Measurements from ENCODE around the gene TMEM220. TPM values are rescaled to one million over a fixed set of nuclear protein-coding genes. Genes with fewer than 3 reads are reported as not detected.

Gene TMEM220
- total and polyA plus RNA-seq, 3 donors from 2014 or later = 16.2 to 53.1 (median 22.2) TPM

DNA sequence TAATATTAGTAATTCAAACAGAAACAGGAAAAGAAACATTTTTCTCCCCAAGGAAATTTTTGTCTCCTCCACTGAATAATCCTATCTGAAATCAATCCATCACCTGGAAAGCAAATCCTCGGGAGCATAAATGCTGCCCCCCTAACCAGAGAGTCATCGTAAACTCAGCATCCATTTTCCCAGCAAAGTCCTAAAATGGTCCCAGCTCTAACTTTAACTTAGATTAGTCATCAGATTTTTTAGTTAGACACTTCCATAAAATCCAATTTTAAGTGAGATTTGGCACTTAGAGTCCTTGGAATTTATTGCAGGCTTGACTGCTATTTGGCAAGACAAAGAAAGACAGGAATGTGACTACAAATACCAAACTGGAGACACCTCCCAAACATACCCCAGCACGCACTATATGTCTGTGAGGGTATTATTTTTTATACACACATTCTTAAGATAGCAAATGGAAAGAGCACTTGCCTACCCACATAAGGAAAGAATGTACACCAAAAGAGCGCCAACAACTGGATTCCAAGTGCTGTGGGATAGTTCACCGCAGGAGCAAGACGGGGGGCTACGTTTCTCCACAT is 47.9 kb downstream of the TMEM220 start:
- no peaks in the 10 kb centered on the region for H3K27me3 ChIP-seq
- no peaks in the 10 kb centered on the region for H3K36me3 ChIP-seq (ENCODE audit: low read depth, missing control alignments)
- intact Hi-C loops (cut with DNase I; ENCODE audit: low total_unique reads) = no loop called here
- no peaks in the 10 kb centered on the region for H3K9me3 ChIP-seq
- H3K27ac ChIP-seq = no peak overlapping the region
- DNase-seq = no peak
- 85 to 91% methylated on average over 7 of the region's 7 CpGs for WGBS, 2 donors
- no peak overlapping the region for H3K4me3 ChIP-seq
- H3K4me1 ChIP-seq = peaks cover 6% of the 10 kb centered on the region
- TF ChIP-seq, protein P1, sequence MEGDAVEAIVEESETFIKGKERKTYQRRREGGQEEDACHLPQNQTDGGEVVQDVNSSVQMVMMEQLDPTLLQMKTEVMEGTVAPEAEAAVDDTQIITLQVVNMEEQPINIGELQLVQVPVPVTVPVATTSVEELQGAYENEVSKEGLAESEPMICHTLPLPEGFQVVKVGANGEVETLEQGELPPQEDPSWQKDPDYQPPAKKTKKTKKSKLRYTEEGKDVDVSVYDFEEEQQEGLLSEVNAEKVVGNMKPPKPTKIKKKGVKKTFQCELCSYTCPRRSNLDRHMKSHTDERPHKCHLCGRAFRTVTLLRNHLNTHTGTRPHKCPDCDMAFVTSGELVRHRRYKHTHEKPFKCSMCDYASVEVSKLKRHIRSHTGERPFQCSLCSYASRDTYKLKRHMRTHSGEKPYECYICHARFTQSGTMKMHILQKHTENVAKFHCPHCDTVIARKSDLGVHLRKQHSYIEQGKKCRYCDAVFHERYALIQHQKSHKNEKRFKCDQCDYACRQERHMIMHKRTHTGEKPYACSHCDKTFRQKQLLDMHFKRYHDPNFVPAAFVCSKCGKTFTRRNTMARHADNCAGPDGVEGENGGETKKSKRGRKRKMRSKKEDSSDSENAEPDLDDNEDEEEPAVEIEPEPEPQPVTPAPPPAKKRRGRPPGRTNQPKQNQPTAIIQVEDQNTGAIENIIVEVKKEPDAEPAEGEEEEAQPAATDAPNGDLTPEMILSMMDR (IDR thresholded peaks at IDR 0.05) = no peak
- TF ChIP-seq POLR2A (IDR thresholded peaks at IDR 0.05) = no peak

DNA sequence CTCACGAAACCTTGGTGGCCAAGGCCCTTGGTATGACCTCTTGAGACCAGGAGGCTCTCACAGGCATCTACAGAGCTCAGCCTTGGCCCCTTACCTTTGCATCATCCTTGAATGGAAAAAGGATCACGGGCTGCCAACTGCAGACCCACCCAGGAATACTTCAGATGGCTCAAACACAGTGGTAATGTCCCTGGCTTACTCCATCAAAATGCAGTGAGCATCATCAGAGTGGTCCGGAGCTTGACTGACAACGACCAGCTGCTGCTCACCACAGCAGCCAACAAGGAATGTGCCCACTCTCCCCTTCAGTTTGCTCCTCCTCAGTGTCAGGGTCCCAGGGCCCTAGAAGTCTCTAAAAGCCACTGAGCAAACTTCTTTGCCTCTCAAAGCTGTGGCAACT is 55.1 kb downstream of the TMEM220 start:
- H3K27ac ChIP-seq = no peak overlapping the region
- H3K9me3 ChIP-seq = no peaks in the 10 kb centered on the region
- H3K4me3 ChIP-seq = no peak overlapping the region
- H3K27me3 ChIP-seq = no peaks in the 10 kb centered on the region
- H3K36me3 ChIP-seq (ENCODE audit: low read depth, missing control alignments) = no peaks in the 10 kb centered on the region
- H3K4me1 ChIP-seq = no peaks in the 10 kb centered on the region
- WGBS, 2 donors = 100% methylated on average over 4 of the region's 4 CpGs; no CpG with 5 or more reads in 1 of the 2 donors
- no peak for TF ChIP-seq POLR2A (IDR thresholded peaks at IDR 0.05)
- TF ChIP-seq, protein P1 (IDR thresholded peaks at IDR 0.05) = no peak
- intact Hi-C loops (cut with DNase I; ENCODE audit: low total_unique reads) = no loop called here
- DNase-seq = no peak

DNA sequence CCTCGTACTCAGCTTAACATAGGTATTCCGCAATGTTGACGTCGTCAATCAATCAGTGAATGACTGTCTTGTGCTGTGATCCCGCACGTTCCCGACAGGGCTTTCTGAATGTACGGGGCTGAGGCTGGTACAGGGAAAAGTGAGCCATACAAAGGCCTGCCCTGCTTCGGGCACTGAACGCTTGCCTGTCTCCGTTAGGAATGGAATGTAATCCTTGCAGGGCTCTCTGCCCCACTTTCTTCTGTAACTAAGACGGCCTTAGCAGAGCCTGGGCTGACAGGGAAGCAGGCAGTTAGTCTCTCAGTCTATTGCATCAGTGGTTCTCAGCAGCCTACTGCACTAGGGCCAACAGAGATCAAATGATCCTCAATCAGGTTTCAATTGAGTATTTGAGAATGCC is 56.5 kb downstream of the TMEM220 start:
- no peak for DNase-seq
- WGBS, 2 donors = 91 to 94% methylated on average over 12 of the region's 12 CpGs
- no peak overlapping the region for H3K4me3 ChIP-seq
- no peaks in the 10 kb centered on the region for H3K36me3 ChIP-seq (ENCODE audit: low read depth, missing control alignments)
- no peaks in the 10 kb centered on the region for H3K4me1 ChIP-seq
- no peak overlapping the region for H3K27ac ChIP-seq
- no peaks in the 10 kb centered on the region for H3K9me3 ChIP-seq
- intact Hi-C loops (cut with DNase I; ENCODE audit: low total_unique reads) = no loop called here
- H3K27me3 ChIP-seq = no peaks in the 10 kb centered on the region
- TF ChIP-seq POLR2A (IDR thresholded peaks at IDR 0.05) = no peak
- TF ChIP-seq, protein P1 (IDR thresholded peaks at IDR 0.05) = no peak

DNA sequence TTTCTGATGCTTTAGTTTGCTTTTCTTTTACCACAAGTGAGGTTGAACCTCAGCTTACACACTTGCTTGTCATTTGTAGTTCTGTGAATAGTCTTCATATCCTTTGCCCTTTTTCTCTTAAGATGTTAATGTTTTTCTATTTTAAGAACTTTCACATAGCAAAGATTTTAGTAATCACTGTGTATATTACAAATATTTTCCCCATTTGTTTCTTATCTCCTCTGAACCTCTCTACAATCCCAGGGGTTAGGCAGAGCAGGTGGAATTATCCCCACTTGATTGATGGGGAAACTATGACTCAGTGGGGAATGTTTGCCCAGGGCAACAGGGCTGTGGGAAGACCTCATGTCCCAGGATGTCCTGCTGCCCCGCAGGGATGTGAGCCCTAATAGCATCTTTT is 61.0 kb downstream of the TMEM220 start:
- no peak overlapping the region for H3K27ac ChIP-seq
- intact Hi-C loops (cut with DNase I; ENCODE audit: low total_unique reads) = no loop called here
- TF ChIP-seq POLR2A (IDR thresholded peaks at IDR 0.05) = no peak
- TF ChIP-seq, protein P1 (IDR thresholded peaks at IDR 0.05) = no peak
- WGBS, 2 donors = 85 to 93% methylated on average over 1 of the region's 1 CpG
- no peak overlapping the region for H3K4me3 ChIP-seq
- H3K9me3 ChIP-seq = no peaks in the 10 kb centered on the region
- no peaks in the 10 kb centered on the region for H3K27me3 ChIP-seq
- DNase-seq = no peak
- no peaks in the 10 kb centered on the region for H3K4me1 ChIP-seq
- no peaks in the 10 kb centered on the region for H3K36me3 ChIP-seq (ENCODE audit: low read depth, missing control alignments)

DNA sequence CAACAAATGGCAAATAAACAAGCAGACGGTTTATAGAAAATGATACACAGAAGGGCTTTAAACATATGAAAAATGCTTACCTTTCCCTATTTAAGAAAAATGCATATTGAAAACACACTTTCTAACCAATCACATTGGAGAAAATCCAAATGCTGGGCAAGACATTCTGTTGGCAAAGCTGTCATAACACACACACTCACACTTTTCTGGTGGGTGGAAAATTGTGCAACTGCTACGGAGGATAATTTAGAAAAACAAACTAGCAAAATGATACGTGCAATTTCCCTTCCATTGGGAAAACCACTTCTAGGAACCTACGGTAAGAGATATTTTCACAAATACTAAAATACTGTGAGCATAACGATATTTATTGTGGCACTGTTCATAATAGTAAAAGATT is 62.9 kb downstream of the TMEM220 start:
- WGBS, 2 donors = 84 to 86% methylated on average over 5 of the region's 5 CpGs
- intact Hi-C loops (cut with DNase I; ENCODE audit: low total_unique reads) = no loop called here

More for the DNA sequence above, 62.9 kb downstream of the TMEM220 start:
- no peak overlapping the region for H3K4me3 ChIP-seq
- H3K9me3 ChIP-seq = no peaks in the 10 kb centered on the region
- H3K36me3 ChIP-seq (ENCODE audit: low read depth, missing control alignments) = no peaks in the 10 kb centered on the region
- no peak overlapping the region for H3K27ac ChIP-seq
- no peak for DNase-seq
- no peaks in the 10 kb centered on the region for H3K27me3 ChIP-seq
- no peaks in the 10 kb centered on the region for H3K4me1 ChIP-seq
- TF ChIP-seq POLR2A (IDR thresholded peaks at IDR 0.05) = no peak
- TF ChIP-seq, protein P1 (IDR thresholded peaks at IDR 0.05) = no peak
